Tracheal epithelial cell (primary cell): ENCODE results near the gene CIAO3. TPM values are rescaled to one million over a fixed set of nuclear protein-coding genes. Genes with fewer than 3 reads are reported as not detected.

Experiments used
- total RNA-seq: library from RNA; depleted of rRNA; stranded (reverse); fragments of >200 nt; gene quantifications from 2 replicates; pipeline ENCODE4 v1.2.1, GENCODE V29; 2014

CIAO3 gene
- 37.1 and 46.3 TPM in 2 replicates for total RNA-seq

DNA sequence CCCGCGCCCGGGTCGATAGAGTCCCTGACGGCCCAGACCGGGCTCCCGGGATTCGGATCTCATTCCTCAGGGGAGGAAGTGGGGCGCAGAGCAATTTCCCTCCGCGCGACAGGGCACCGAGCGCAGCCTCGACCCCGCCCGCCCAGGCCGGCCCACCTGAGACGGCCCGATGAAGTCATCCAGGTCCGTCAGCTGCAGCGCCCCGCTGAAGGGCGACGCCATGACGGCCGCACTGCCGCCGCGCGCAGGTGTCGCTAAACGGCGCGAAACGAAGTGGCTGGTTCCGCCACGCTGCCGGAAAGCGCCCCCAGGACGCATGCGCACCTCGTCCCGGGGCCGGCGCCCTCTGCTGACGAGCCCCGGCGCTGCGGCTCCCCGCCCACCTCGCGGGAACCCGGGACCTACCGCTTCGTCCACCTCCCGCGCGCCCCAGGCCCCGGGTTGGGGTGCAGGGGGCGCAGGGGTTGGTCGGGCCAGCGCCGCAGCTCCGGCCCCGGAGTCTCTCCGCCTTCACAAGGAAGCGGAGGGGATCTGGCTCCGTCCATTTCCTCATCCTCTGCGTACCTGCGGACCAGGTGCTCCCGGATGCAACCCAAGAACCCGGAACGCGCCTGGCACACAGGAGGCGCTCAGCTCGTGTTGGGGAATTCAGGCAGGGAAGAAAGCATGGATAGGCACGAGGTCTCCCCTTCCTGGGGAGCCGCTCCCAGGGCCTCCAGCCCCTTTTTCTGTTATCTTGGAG, at the start of gene CIAO3:
TSS of gene CIAO3 (minus strand) at position 234 of the 742 bp plus-strand sequence. CDS start at position 222, 12 bp downstream.

DNA sequence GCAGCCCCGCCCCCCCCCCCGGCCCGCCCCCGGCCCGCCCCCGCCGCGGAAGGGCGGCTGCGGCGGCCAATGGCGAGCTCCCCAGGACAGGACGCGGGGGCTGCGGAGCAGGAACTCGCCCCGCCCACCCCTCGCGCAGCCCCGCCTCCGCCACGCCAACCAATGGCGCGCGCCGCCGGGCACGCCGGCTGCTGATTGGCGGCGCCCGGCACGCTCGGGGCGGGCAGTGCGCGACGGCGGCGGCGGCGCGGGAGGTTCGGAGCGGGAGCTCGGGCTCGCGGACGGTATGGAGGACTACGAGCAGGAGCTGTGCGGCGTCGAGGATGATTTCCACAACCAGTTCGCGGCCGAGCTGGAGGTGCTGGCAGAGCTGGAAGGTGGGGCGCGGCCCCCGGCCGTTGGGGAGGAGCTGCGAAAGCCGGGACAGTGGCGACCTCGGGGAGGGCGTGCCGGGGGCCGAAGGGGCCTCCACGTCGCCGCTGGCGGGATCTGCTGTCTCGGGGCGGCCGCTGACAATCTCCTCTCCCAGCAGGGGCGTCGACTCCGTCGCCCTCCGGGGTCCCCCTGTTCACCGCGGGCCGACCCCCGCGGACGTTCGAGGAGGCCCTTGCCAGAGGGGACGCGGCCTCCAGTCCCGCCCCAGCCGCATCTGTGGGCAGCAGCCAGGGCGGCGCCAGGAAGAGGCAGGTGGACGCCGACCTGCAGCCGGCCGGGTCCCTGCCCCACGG, 47.8 kb upstream of the CIAO3 start, which contains the start of gene CHTF18:
TSS of gene CHTF18 (plus strand) at position 222 of the 728 bp plus-strand sequence. CDS start at position 287, 65 bp downstream.

GRCh38 chr16:787978-788398, 47.2 kb upstream of the CIAO3 start, which contains the start of gene RPUSD1:
TSS of gene RPUSD1 (minus strand) at chr16:788381. CDS start at chr16:787737, 644 bp downstream.

GRCh38 chr16:760545-761343, 19.9 kb upstream of the CIAO3 start, which contains the start of gene MSLN:
TSS of gene MSLN (plus strand) at chr16:760734. CDS start at chr16:762681, 1,947 bp downstream.

DNA sequence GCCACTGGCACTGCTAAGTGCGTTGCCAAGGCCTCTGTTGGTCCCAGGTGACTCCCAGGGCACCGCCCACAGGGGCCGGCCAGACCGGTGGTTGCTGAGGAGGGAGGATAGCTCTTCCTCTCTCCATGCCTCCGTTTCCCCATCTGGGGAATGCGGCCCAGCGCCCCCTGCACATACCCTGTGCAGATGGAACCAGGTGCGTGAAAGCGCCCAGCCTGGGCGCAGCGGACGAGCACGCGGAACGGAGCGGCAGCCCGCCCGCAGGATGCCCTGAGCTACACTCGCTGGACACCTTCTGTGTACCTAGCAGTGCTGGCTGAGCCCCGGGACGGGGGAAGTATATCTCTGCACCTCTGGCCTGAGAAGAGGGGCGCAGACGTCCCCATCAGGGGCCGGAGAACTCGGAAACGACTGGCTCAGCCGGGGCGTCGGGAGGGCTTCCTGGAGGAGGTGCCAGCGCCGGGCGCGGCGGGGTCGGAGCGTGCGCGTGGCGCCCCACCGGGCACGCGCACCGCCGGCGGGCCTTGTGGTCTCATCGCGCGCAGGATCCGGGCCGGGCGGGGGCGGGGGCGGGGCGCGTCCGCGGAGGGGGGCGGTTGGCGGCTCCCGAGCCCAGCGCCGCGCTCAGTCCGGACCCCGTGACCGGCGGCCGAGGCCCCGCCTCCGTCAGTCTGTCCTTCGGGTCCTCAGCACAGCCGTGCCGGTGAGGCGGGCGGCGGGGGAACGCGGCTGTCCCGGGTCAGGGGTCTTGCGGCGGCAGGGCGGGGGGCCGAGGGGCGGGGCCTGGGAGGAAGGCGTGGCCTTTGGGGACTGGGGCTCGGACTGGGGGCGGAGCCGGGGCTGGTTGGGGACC, 14.1 kb downstream of the CIAO3 start, which contains the start of the genes CCDC78 and HAGHL:
TSS of gene CCDC78 (minus strand) at position 6 of the 853 bp plus-strand sequence. CDS start 76 bp downstream, outside the sequence.
TSS of gene HAGHL (plus strand) at position 669 of the 853 bp plus-strand sequence. CDS start 404 bp downstream, outside the sequence.

GRCh38 chr16:720990-721764, 19.6 kb downstream of the CIAO3 start, which contains the start of gene ANTKMT:
TSS of gene ANTKMT (plus strand) at chr16:721146. CDS start at chr16:721275, 129 bp downstream.

GRCh38 chr16:714558-715476, 26.0 kb downstream of the CIAO3 start, which contains the start of gene METRN:
TSS of gene METRN (plus strand) at chr16:715118. CDS start at chr16:715290, 172 bp downstream.

DNA sequence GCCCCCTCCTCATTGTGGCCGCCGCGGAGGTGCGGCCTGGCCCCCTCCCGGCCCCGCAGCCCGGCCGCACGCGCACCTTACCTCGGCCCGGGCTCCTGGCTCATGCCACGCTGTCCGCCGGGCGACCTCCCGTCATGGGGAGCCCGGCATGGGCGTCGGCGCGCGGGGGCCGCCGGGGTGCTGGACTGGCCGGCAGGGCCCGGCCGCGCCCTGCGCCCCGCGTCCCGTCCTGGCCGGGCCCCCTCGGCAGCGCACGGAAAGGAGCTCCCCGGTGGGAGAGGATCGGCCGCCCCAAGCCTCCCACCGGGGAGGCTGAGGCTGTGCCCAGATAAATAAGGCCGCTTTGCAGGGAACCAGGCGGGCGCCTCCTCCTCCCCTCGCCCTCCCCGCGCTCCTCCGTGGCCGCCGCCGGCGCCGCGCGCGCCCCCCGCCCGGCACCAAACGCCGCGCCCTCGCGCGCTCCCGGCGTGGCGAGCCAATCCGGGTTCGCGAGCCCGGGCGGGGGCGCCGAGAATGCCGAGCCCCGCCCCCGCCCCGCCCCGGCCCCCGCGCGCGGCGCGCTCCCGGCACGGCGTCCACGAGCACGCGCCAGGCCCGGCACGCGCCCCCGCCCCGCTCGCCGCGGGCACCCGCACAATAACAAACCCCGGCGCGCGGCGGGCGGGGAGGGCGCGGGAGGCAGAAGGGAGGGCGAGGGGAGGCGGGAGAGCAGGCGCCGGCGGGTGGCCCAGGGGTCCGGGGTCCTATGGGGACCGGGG, 35.2 kb downstream of the CIAO3 start, which contains the start of gene FBXL16:
TSS of gene FBXL16 (minus strand) at position 371 of the 758 bp plus-strand sequence. CDS start 8,396 bp downstream, outside the sequence.

DNA sequence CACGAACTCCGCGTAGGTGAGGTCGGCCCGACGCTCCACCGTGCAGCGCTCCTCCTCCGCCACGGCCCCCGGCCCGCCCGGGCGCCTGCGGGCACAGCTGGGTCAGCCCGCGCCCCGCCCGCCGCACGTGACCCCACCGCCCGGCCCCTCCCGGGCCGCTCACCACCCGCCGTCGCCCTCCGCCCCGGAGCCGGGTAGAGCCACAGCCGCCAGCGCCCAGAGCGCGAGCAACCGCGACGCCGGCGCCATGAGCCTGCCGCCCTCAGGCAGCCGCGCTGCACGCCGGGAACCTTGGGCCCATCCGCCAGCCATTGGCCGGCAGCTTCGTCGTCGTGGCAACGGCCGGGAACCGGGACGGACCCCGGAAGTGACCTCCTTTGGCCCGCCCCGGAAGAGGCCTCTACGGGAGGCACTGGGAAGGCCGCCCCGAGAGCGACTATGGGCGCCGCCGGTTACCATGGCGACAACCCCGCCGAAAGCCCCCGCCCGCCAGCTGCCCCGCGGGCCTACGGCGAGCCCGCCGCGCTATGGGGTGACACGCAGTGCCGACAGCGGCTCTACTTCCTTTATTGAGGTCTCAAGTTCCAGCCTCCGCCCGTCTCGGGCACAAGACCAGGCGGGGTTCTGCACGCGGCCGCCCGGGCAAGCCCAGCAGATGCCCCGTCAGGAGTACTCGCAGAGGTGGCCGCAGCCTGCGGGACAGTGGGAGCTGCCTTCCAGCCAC, 56.6 kb downstream of the CIAO3 start, which contains the start of gene JMJD8:
TSS of gene JMJD8 (minus strand) at position 264 of the 724 bp plus-strand sequence. CDS start at position 249, 15 bp downstream.

DNA sequence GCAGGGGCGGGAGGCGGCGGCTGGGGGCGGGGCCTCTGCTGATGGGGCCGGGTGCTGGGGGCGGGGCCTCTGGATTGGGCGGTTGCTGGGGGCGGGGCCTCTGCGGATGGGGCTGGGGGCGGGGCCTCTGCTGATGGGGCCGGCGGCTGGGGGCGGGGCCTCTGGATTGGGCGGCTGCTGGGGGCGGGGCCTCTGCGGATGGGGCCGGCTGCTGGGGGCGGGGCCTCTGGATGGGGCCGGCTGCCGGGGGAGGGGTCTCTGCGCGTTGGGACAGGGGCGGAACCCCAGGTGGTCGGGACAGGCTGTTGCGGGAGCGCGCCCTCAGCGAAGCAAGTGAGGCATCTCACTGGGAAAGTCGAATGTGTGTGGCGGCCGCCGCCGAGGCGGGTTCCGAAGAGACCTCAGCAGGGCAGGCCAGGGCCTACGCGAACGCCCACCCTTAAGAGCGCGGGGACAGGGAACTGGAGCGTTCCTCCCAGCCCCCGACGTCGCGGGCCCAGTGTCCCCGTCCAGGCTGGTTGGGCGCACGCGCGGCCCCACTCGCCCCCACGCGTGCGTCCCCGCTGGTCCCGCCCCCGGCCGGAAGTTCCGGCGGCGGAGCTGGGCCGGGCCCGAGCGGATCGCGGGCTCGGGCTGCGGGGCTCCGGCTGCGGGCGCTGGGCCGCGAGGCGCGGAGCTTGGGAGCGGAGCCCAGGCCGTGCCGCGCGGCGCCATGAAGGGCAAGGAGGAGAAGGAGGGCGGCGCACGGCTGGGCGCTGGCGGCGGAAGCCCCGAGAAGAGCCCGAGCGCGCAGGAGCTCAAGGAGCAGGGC, 60.8 kb downstream of the CIAO3 start, which contains the start of gene STUB1:
TSS of gene STUB1 (plus strand) at position 597 of the 811 bp plus-strand sequence. CDS start at position 713, 116 bp downstream.

Other genes starting within 250 kb of the CIAO3 start
- 48.8 and 50.6 TPM in 2 replicates for gene CAPN15, start 213.3 kb downstream of the CIAO3 start, total RNA-seq
- not detected in 2 replicates for gene PRR35, start 180.6 kb downstream of the CIAO3 start, total RNA-seq
- gene NHLRC4, start 174.0 kb downstream of the CIAO3 start, total RNA-seq: under 0.01 TPM in 1 of 2 replicates, not detected in the other
- gene PIGQ, start 171.0 kb downstream of the CIAO3 start, total RNA-seq: 24.6 and 27.7 TPM in 2 replicates
- 15.7 and 19.2 TPM in 2 replicates for gene RAB40C, start 150.9 kb downstream of the CIAO3 start, total RNA-seq
- gene WFIKKN1, start 110.0 kb downstream of the CIAO3 start, total RNA-seq: 0.21 and 0.24 TPM in 2 replicates
- gene METTL26, start 104.7 kb downstream of the CIAO3 start, total RNA-seq: 86.1 and 148 TPM in 2 replicates
- 55.4 and 57.3 TPM in 2 replicates for gene MCRIP2, start 99.2 kb downstream of the CIAO3 start, total RNA-seq
- 8.7 and 10.7 TPM in 2 replicates for gene WDR90, start 91.6 kb downstream of the CIAO3 start, total RNA-seq
- 46.5 and 56.1 TPM in 2 replicates for gene RHOT2, start 72.9 kb downstream of the CIAO3 start, total RNA-seq
- gene RHBDL1, start 65.3 kb downstream of the CIAO3 start, total RNA-seq: 7.0 and 19.2 TPM in 2 replicates
- gene STUB1, start 60.6 kb downstream of the CIAO3 start, total RNA-seq: 145 and 166 TPM in 2 replicates
- 24.8 and 27.5 TPM in 2 replicates for gene JMJD8, start 56.7 kb downstream of the CIAO3 start, total RNA-seq
- gene WDR24, start 50.6 kb downstream of the CIAO3 start, total RNA-seq: 3.1 and 3.8 TPM in 2 replicates
- gene FBXL16, start 35.2 kb downstream of the CIAO3 start, total RNA-seq: 0.21 and 0.72 TPM in 2 replicates
- gene METRN, start 25.9 kb downstream of the CIAO3 start, total RNA-seq: 191 and 218 TPM in 2 replicates
- 34.0 and 42.0 TPM in 2 replicates for gene ANTKMT, start 19.9 kb downstream of the CIAO3 start, total RNA-seq
- 0.85 and 2.2 TPM in 2 replicates for gene CCDC78, start 14.6 kb downstream of the CIAO3 start, total RNA-seq
- gene HAGHL, start 13.9 kb downstream of the CIAO3 start, total RNA-seq: 28.6 and 44.1 TPM in 2 replicates
- gene MSLN, start 19.7 kb upstream of the CIAO3 start, total RNA-seq: 9.0 and 15.4 TPM in 2 replicates
- 31.3 and 38.1 TPM in 2 replicates for gene RPUSD1, start 47.4 kb upstream of the CIAO3 start, total RNA-seq
- 2.8 and 8.4 TPM in 2 replicates for gene CHTF18, start 47.6 kb upstream of the CIAO3 start, total RNA-seq
- not detected in 2 replicates for gene GNG13, start 59.7 kb upstream of the CIAO3 start, total RNA-seq
- 5.1 and 10.0 TPM in 2 replicates for gene LMF1, start 230.0 kb upstream of the CIAO3 start, total RNA-seq
- gene SOX8, start 240.8 kb upstream of the CIAO3 start, total RNA-seq: not detected in 2 replicates